HG02623 (cell line): ENCODE results near the gene RGS7.
"Not testable (repeated sequence)": the region's sequence is repeated elsewhere in the genome, so short reads cannot be mapped to it uniquely, and the experiment has no call there.

Experiments used
- ATAC-seq: cut with Tn5 transposase; IDR thresholded peaks from one replicate; pipeline ENCODE4 v1.9.1; 2021; ENCODE audit warnings: moderate library complexity; ENCODE audit not compliant: unreplicated experiment

RGS7 gene

GRCh38 chr1:241090798-241091197, 266.2 kb downstream of the RGS7 start:
- ATAC-seq: no peak

GRCh38 chr1:241089066-241089465, 267.9 kb downstream of the RGS7 start:
- ATAC-seq: not testable (repeated sequence)

- not testable (repeated sequence) for ATAC-seq
Measured at GRCh38 chr1:241088075-241088474, 268.9 kb downstream of the RGS7 start.

- ATAC-seq: no peak
Measured at GRCh38 chr1:241086686-241087085, 270.3 kb downstream of the RGS7 start.

GRCh38 chr1:241083285-241083684, 273.7 kb downstream of the RGS7 start:
- no peak for ATAC-seq

GRCh38 chr1:241081473-241081872, 275.5 kb downstream of the RGS7 start:
- ATAC-seq: no peak

- no peak for ATAC-seq
Measured at GRCh38 chr1:241079459-241079858, 277.5 kb downstream of the RGS7 start.

GRCh38 chr1:241079047-241079446, 278.0 kb downstream of the RGS7 start:
- no peak for ATAC-seq

DNA sequence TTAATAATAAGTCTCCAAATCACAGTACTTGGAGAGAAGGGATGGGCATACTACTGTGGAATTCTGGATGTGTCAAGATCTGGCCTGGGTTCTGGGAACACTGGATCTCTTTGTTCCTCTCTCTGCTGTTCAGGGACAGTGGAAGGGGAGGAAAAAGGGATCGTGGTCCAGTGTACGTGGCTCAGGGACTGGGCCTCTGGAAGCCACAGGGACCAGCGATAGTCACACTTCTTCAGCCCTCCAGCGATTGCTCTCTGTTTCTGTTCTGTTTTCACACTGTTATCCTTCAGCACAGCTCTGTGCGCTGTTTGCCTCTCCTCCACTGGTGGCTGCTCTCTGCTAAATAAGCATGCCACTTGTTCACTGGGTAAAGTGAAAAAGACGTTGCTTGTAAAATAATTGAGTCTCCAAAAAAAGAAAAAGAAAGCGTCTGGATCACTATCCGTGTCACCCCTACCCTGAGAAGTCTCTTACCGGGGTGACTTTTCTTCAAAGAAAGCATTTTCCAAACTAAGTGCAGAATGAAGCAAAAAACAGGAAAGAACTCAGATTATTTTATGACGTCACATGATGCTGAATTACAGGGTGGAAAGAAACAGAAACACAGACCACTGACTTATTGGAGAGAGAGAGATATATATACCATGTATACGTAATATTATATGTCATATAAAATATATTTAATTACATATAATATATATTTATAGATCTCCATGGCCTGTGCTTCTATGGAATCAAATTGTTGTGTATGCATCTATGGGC, 279.4 kb downstream of the RGS7 start:
- ATAC-seq: no peak

GRCh38 chr1:241074507-241074906, 282.5 kb downstream of the RGS7 start:
- no peak for ATAC-seq

GRCh38 chr1:241068359-241068758, 288.6 kb downstream of the RGS7 start:
- ATAC-seq: no peak

DNA sequence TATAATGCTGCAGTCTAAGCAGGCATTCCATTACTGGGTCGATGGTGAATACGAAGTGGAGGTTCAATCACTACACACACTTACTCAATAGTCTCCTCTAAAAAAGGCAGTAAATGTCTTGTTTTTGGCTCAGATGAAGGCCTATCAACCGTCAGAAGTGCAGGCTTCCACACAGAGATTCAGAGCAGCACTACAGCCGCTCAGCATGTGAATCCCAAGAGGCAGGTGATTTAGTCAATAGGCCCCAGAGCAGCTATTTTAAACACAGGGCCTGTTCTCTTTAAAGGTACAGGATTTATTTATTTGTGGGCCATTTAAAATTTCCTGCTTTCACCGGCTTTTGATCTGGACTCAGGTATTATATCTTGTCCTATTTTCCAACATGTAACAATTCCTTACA, 293.7 kb downstream of the RGS7 start:
- no peak for ATAC-seq

DNA sequence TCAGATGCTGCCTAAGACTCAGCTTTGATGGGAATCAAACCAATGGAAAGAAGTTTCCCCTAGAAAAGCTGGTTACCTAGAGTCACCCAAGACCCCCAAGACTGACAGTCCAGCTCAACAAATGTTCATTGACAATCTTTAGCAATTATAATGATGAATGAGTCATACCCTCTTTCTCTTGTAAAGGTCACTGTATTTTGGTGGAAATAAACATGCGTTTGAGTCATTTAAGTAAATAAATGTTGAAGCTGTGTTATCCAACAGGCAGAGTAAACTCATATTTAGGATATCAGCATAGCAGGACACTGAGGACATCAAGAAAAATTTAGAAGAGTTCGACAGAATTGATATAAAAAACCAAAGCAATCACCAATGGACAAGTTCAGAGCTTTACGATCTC, 295.9 kb downstream of the RGS7 start:
- no peak for ATAC-seq

DNA sequence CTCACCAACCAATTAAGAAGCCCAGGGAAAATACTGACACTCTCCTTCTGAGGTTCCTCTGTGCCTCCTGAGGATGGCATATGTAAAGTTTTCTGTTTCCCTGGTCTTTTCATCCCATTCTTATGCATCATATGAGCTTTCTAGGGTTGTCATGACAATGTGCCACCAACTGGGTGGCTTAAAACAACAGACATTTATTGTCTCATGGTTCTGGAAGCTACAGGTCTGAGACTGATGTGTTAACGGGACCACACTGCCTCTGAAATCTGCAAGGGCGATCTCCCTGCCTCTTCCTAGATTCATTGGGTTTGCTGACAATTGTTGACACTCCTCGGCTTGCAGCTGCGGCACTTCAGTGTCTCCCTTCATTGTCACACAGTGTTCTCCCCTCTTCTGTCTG, 308.4 kb downstream of the RGS7 start:
- ATAC-seq: no peak

GRCh38 chr1:241045659-241046058, 311.3 kb downstream of the RGS7 start:
- ATAC-seq: no peak

DNA sequence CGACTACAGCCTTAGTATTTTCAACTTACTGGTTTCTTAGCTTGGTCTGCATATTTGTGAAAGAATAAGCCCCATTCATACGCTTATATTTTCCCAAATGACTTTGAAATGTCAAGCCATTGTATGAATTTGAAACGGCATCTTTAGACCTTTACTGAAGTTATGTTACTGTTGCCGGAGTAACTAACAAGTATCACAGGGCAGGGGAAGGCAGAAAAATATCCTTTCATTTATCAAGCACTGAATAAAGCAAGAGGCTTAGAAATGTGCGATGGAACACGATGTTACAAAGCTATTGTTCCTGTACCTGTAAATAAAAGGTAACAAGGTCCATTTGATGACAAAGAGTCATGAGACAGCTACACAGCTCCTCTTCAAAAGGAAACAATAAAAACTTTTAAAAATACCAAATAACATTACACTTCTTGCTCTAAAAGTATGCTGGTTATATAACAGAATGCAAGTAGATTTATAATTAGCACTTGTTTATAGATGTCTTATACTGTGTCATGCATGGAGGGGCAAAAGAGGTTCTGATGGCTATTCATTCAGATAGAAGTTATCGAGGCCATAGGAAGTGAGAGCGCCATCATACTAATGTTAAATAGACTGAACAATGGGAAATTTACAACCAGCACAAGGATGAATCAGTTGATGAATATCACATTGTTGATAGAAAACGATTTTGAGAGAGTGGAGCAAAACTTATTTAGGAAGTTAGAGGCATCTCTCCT, 322.6 kb downstream of the RGS7 start:
- ATAC-seq: no peak

GRCh38 chr1:241024834-241025233, 332.2 kb downstream of the RGS7 start:
- no peak for ATAC-seq

DNA sequence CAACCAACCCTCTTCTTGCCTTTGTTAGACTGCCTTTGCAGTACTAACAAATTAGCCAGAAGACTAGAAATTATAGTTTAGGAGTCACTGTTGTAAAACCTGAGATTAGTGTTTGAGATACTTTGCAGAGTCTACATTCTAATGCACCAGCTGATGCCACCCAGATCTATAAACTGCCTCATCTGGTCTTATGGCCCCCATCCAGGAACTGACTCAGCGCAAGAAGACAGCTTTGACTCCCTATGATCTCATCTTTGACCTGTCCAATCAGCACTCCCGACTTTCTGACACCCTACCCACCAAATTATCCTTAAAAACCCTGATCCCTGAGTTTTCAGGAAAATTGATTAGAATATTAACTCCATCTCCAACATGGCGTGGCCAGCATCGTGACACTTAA, 334.6 kb downstream of the RGS7 start:
- ATAC-seq: no peak

- ATAC-seq: no peak
Measured at GRCh38 chr1:241020851-241021697, 335.9 kb downstream of the RGS7 start.

DNA sequence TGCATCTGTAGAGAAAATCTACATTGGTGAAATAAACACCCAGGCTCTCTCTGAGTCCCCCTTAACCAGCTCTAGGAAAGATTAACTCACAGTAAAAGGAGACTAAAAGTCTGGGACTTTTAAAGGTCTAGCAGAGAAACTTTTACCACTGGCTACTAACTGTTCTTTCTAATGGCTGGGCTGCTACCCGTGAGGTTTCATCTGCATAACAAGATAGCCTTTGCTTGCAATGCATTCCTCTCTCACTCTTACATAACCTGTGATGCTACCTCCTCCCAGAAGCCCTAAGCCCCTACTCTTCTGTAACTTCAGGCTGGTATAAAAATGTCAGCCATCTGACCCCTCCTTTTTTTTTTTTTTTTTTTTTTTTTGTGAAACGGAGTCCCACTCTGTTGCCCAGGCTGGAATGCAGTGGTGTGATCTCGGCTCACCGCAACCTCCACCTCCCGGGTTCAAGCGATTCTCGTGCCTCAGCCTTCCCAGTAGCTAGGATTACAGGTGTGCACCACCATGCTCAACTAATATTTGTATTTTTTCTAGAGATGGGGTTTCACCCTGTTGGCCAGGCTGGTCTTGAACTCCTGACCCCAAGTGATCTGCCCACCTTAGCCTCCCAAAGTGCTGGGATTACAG, 344.2 kb downstream of the RGS7 start:
- no peak for ATAC-seq

DNA sequence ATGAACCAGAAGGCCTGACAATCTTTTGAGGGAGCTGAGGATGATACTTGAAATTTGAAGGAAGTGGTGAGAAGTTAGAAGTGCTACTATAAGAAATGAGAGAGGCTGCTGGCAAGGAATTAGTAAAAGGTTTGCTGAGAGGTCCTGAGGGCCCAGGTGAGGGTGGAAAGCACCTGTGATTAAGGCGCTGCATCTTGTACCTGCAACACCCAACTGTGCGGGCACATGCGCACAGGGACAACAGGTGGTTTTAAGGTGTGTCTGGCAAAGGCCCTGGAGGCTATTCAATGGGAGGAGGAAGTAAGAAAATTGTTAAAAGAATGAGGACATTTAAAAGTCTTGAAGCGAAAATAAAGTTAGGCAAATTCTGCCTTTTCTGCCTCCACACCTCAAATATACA, 349.3 kb downstream of the RGS7 start:
- no peak for ATAC-seq
